Parathyroid adenoma (tissue), 2 donors: ENCODE results near the gene SLC7A5.

Experiments
- H2AFZ ChIP-seq: fragments of 300-600 bp; sonication (generic); one replicate; pipeline ENCODE4 v1.7.0; 2017; ENCODE audit warnings: antibody characterized with exemption, mild to moderate bottlenecking
- H3K27ac ChIP-seq: fragments of 300-600 bp; sonication (generic); one replicate; pipeline ENCODE4 v1.7.0; 2017
- H3K27me3 ChIP-seq: fragments of 300-600 bp; sonication (generic); one replicate; pipeline ENCODE4 v1.7.0; 2017; ENCODE audit warnings: low read length; ENCODE audit not compliant: control insufficient read depth, insufficient read depth
- H3K36me3 ChIP-seq: fragments of 300-600 bp; sonication (generic); one replicate; pipeline ENCODE4 v1.7.0; 2017; ENCODE audit warnings: low read length; ENCODE audit not compliant: control insufficient read depth, insufficient read depth
- H3K4me1 ChIP-seq: fragments of 300-600 bp; sonication (generic); one replicate; pipeline ENCODE4 v1.7.0; 2017; ENCODE audit warnings: control low read depth
- H3K4me2 ChIP-seq: fragments of 300-600 bp; sonication (generic); one replicate; pipeline ENCODE4 v1.7.0; 2017; ENCODE audit warnings: low read length
- H3K4me3 ChIP-seq: fragments of 300-600 bp; sonication (generic); one replicate; pipeline ENCODE4 v1.7.0; 2017; ENCODE audit warnings: low read depth, low read length
- H3K79me2 ChIP-seq: fragments of 300-600 bp; sonication (generic); one replicate; pipeline ENCODE4 v1.7.0; 2017; ENCODE audit warnings: control low read depth
- H3K9ac ChIP-seq: fragments of 300-600 bp; sonication (generic); one replicate; pipeline ENCODE4 v1.7.0; 2017; ENCODE audit warnings: mild to moderate bottlenecking
- H3K9me3 ChIP-seq: fragments of 300-600 bp; sonication (generic); one replicate; pipeline ENCODE4 v1.7.0; 2017; ENCODE audit warnings: low read length; ENCODE audit not compliant: control insufficient read depth
- CTCF ChIP-seq: fragments of 300-600 bp; sonication (generic); IDR thresholded peaks from one replicate; pipeline ENCODE4 v1.7.0; 2017; ENCODE audit warnings: antibody characterized with exemption, mild to moderate bottlenecking
- donor health status: primary hyperparathyroidism.

Gene SLC7A5

GRCh38 chr16:87853411-87854052, 15.8 kb downstream of the SLC7A5 start:
- no peaks in the 10 kb centered on the region for H3K79me2 ChIP-seq
- no peak overlapping the region for H3K27ac ChIP-seq
- H3K4me2 ChIP-seq: peak overlapping the region; percentile 25
- no peaks in the 10 kb centered on the region for H3K36me3 ChIP-seq
- TF ChIP-seq CTCF: no peak
- no peaks in the 10 kb centered on the region for H3K9me3 ChIP-seq
- H3K27me3 ChIP-seq: no peaks in the 10 kb centered on the region
- no peak overlapping the region for H3K9ac ChIP-seq
- no peak overlapping the region for H3K4me3 ChIP-seq
- peak overlapping the region; percentile 69 for H2AFZ ChIP-seq
- H3K4me1 ChIP-seq: peaks cover 5% of the 10 kb centered on the region

- no peaks in the 10 kb centered on the region for H3K27me3 ChIP-seq
- TF ChIP-seq CTCF: no peak
- H3K9me3 ChIP-seq: no peaks in the 10 kb centered on the region
- H2AFZ ChIP-seq: no peak overlapping the region
- no peak overlapping the region for H3K27ac ChIP-seq
- no peak overlapping the region for H3K4me2 ChIP-seq
- H3K9ac ChIP-seq: no peak overlapping the region
- H3K36me3 ChIP-seq: no peaks in the 10 kb centered on the region
- H3K79me2 ChIP-seq: no peaks in the 10 kb centered on the region
- no peak overlapping the region for H3K4me3 ChIP-seq
- peaks cover 5% of the 10 kb centered on the region for H3K4me1 ChIP-seq
Measured at GRCh38 chr16:87851601-87852000, 17.7 kb downstream of the SLC7A5 start.

- H3K9me3 ChIP-seq: no peaks in the 10 kb centered on the region
- no peaks in the 10 kb centered on the region for H3K79me2 ChIP-seq
- H2AFZ ChIP-seq: no peak overlapping the region
- no peak overlapping the region for H3K27ac ChIP-seq
- peaks cover 5% of the 10 kb centered on the region for H3K4me1 ChIP-seq
- no peaks in the 10 kb centered on the region for H3K36me3 ChIP-seq
- H3K27me3 ChIP-seq: no peaks in the 10 kb centered on the region
- H3K9ac ChIP-seq: no peak overlapping the region
- TF ChIP-seq CTCF: no peak
- H3K4me2 ChIP-seq: no peak overlapping the region
- H3K4me3 ChIP-seq: no peak overlapping the region
Measured at GRCh38 chr16:87851141-87851587, 18.1 kb downstream of the SLC7A5 start.

GRCh38 chr16:87850009-87851006, 19.0 kb downstream of the SLC7A5 start:
- Histone ChIP-seq H2AFZ (no peak overlapping the region), H3K9me3 (no peaks in the 10 kb centered on the region), H3K9ac (no peak overlapping the region), H3K79me2 (no peaks in the 10 kb centered on the region), H3K4me1 (peaks cover 5% of the 10 kb centered on the region), H3K4me2 (no peak overlapping the region), H3K27ac (no peak overlapping the region), H3K36me3 (no peaks in the 10 kb centered on the region), H3K27me3 (no peaks in the 10 kb centered on the region), H3K4me3 (no peak overlapping the region)
- peak; percentile 87 for TF ChIP-seq CTCF
